ENCODE measurements around the gene FAM228A. TPM values are rescaled to one million over a fixed set of nuclear protein-coding genes. Genes with fewer than 3 reads are reported as not detected.

Gene FAM228A
- polyA plus RNA-seq, 1 of the 3 experiments (the other 2 are of a cell fraction): 0.10 TPM

- TF ChIP-seq ZBTB33 (IDR thresholded peaks at IDR 0.05; ENCODE audit: borderline replicate concordance, low read depth) (no peak), SMC3 (IDR thresholded peaks at IDR 0.05; ENCODE audit: low read depth, low read length) (no peak), NRF1 (IDR thresholded peaks at IDR 0.05; ENCODE audit: low read depth, low read length) (no peak), JUND (IDR thresholded peaks at IDR 0.05) (no peak), POLR2AphosphoS5 (IDR thresholded peaks at IDR 0.05; ENCODE audit: low read depth, low read length) (no peak), IRF3 (IDR thresholded peaks at IDR 0.05; ENCODE audit: low read depth, low read length) (no peak), EZH2phosphoT487 (IDR thresholded peaks at IDR 0.05; ENCODE audit: borderline replicate concordance, low read depth) (no peak), TEAD4 (IDR thresholded peaks at IDR 0.05; ENCODE audit: borderline replicate concordance, insufficient read depth) (no peak), NFIC (IDR thresholded peaks at IDR 0.05; ENCODE audit: borderline replicate concordance) (no peak), GABPA (IDR thresholded peaks at IDR 0.05; ENCODE audit: low read depth) (no peak), RAD21 (IDR thresholded peaks at IDR 0.05; ENCODE audit: low read length) (no peak)
Measured at GRCh38 chr2:24190503-24190902, 15.7 kb downstream of the FAM228A start (continued).

GRCh38 chr2:24191156-24191555, 16.3 kb downstream of the FAM228A start:
- Histone ChIP-seq H4K20me1 (ENCODE audit: insufficient read depth) (no peaks in the 10 kb centered on the region), H3K27ac (ENCODE audit: low read depth in 2 of 2, low read length in 1 of 2) (no peak overlapping the region), H3F3A (replicated peaks; ENCODE audit: insufficient read depth) (no peaks in the 10 kb centered on the region), H3K79me2 (ENCODE audit: insufficient read depth) (no peaks in the 10 kb centered on the region), H3K4me3 (ENCODE audit: low read depth in 2 of 2, low read length in 1 of 2) (no peak overlapping the region), H3K9me2 (no peaks in the 10 kb centered on the region), H3K9ac (no peak overlapping the region), H3K4me1 (ENCODE audit: control insufficient read depth in 1 of 2, insufficient read depth in 2 of 2, low read depth in 1 of 2, low read length in 1 of 2) (no peaks in the 10 kb centered on the region), H3K4me2 (no peak overlapping the region), H3K36me3 (replicated peaks in 1 of 2; ENCODE audit: control insufficient read depth in 1 of 2, insufficient read depth in 2 of 2, low read length in 1 of 2) (no peaks in the 10 kb centered on the region), H3K27me3 (ENCODE audit: insufficient read depth) (no peaks in the 10 kb centered on the region), H2AFZ (ENCODE audit: low read depth) (no peak overlapping the region), H3K9me3 (no peaks in the 10 kb centered on the region)
- POLR2A ChIA-PET: no interaction called here
- WGBS (ENCODE audit: low lambda C conversion rate): 85% methylated on average over 9 of the region's 9 CpGs
- CTCF ChIA-PET: interaction anchor here (0.9 to 1.7 kb wide), 3 partner anchors 15 to 27 kb away, joined by 3 to 6 read pairs (median 4); no protein-coding TSS in a partner anchor
- no peak for DNase-seq
- no peak for TF ChIP-seq REST (IDR thresholded peaks at IDR 0.05; ENCODE audit: low read depth, low read length)
- TF ChIP-seq FOXM1 (IDR thresholded peaks at IDR 0.05; ENCODE audit: low read depth): no peak
- no peak for TF ChIP-seq ZBTB33 (IDR thresholded peaks at IDR 0.05; ENCODE audit: borderline replicate concordance, low read depth)
- TF ChIP-seq CTCF (IDR thresholded peaks at IDR 0.05): no peak
- TF ChIP-seq MEF2A (IDR thresholded peaks at IDR 0.05; ENCODE audit: borderline replicate concordance, low read depth): no peak
- TF ChIP-seq EZH2phosphoT487 (IDR thresholded peaks at IDR 0.05; ENCODE audit: borderline replicate concordance, low read depth): no peak
- no peak for TF ChIP-seq YY1 (IDR thresholded peaks at IDR 0.05; ENCODE audit: low read depth)
- TF ChIP-seq IRF3 (IDR thresholded peaks at IDR 0.05; ENCODE audit: low read depth, low read length): no peak
- no peak for TF ChIP-seq FOSL2 (IDR thresholded peaks at IDR 0.05; ENCODE audit: borderline replicate concordance, low read depth)
- TF ChIP-seq NFIC (IDR thresholded peaks at IDR 0.05; ENCODE audit: borderline replicate concordance): no peak
- no peak for TF ChIP-seq ELF1 (IDR thresholded peaks at IDR 0.05)
- no peak for TF ChIP-seq RXRA (IDR thresholded peaks at IDR 0.05; ENCODE audit: borderline replicate concordance, low read depth)
- TF ChIP-seq MXI1 (IDR thresholded peaks at IDR 0.05; ENCODE audit: low read depth, low read length): no peak
- TF ChIP-seq NRF1 (IDR thresholded peaks at IDR 0.05; ENCODE audit: low read depth, low read length): no peak

Data from SK-N-SH (cell line).